ENCODE data around the gene TMEM117.
A peak's percentile ranks its signal among the peaks of the same experiment; 100 is the strongest.

The TMEM117 gene

GRCh38 chr12:44224399-44225148 is 388.7 kb downstream of the TMEM117 start:
- H3K4me3 ChIP-seq (replicated peaks in 1 of 2; ENCODE audit: low read depth in 2 of 2, low read length in 2 of 2), result no peak overlapping the region
- no peak for DNase-seq (ENCODE audit: low read depth in 2 of 2)
- TF ChIP-seq CTCF (IDR thresholded peaks at IDR 0.05; ENCODE audit: low read depth, low read length), result no peak

GRCh38 chr12:44225149-44225510 is 389.2 kb downstream of the TMEM117 start:
- H3K4me3 ChIP-seq (replicated peaks in 1 of 2; ENCODE audit: low read depth in 2 of 2, low read length in 2 of 2), result no peak overlapping the region
- DNase-seq (ENCODE audit: low read depth in 2 of 2), result peak in 1 of 2 donors; percentile 60
- no peak for TF ChIP-seq CTCF (IDR thresholded peaks at IDR 0.05; ENCODE audit: low read depth, low read length)

GRCh38 chr12:44227616-44228015 is 391.7 kb downstream of the TMEM117 start:
- no peak overlapping the region for H3K4me3 ChIP-seq (replicated peaks in 1 of 2; ENCODE audit: low read depth in 2 of 2, low read length in 2 of 2)
- TF ChIP-seq CTCF (IDR thresholded peaks at IDR 0.05; ENCODE audit: low read depth, low read length), result no peak
- no peak for DNase-seq (ENCODE audit: low read depth in 2 of 2)

GRCh38 chr12:44229846-44230245 is 394.0 kb downstream of the TMEM117 start:
- no peak for TF ChIP-seq CTCF (IDR thresholded peaks at IDR 0.05; ENCODE audit: low read depth, low read length)
- no peak for DNase-seq (ENCODE audit: low read depth in 2 of 2)
- H3K4me3 ChIP-seq (replicated peaks in 1 of 2; ENCODE audit: low read depth in 2 of 2, low read length in 2 of 2), result no peak overlapping the region

- DNase-seq (ENCODE audit: low read depth in 2 of 2), result no peak
- H3K4me3 ChIP-seq (replicated peaks in 1 of 2; ENCODE audit: low read depth in 2 of 2, low read length in 2 of 2), result no peak overlapping the region
- no peak for TF ChIP-seq CTCF (IDR thresholded peaks at IDR 0.05; ENCODE audit: low read depth, low read length)
These were observed 399.8 kb downstream of the TMEM117 start for GRCh38 chr12:44235674-44236073.

- no peak overlapping the region for H3K4me3 ChIP-seq (replicated peaks in 1 of 2; ENCODE audit: low read depth in 2 of 2, low read length in 2 of 2)
- no peak for DNase-seq (ENCODE audit: low read depth in 2 of 2)
- TF ChIP-seq CTCF (IDR thresholded peaks at IDR 0.05; ENCODE audit: low read depth, low read length), result no peak
These were observed 404.3 kb downstream of the TMEM117 start for GRCh38 chr12:44240186-44240585.

- TF ChIP-seq CTCF (IDR thresholded peaks at IDR 0.05; ENCODE audit: low read depth, low read length), result no peak
These were observed 410.1 kb downstream of the TMEM117 start for GRCh38 chr12:44245932-44246331.

More at GRCh38 chr12:44245932-44246331, 410.1 kb downstream of the TMEM117 start:
- DNase-seq (ENCODE audit: low read depth in 2 of 2), result no peak
- no peak overlapping the region for H3K4me3 ChIP-seq (replicated peaks in 1 of 2; ENCODE audit: low read depth in 2 of 2, low read length in 2 of 2)
